ENCODE results near the gene TRIM77.
"Not testable (repeated sequence)": the region's sequence is repeated elsewhere in the genome, so short reads cannot be mapped to it uniquely, and the experiment has no call there.

Gene TRIM77

GRCh38 chr11:89709999-89710398 is at the start of gene TRIM77:
TRIM77 (plus strand) TSS chr11:89710299; CDS start chr11:89710299, 0 bp downstream.
- H3K27ac ChIP-seq (ENCODE audit: low read length); H3K9ac ChIP-seq (ENCODE audit: low read length): not testable (repeated sequence)

GRCh38 chr11:89667001-89667400 is 43.1 kb upstream of the TRIM77 start:
- H3K36me3 ChIP-seq (ENCODE audit: control insufficient read depth, low read depth, low read length), result no peaks in the 10 kb centered on the region
- H3K4me1 ChIP-seq (ENCODE audit: control insufficient read depth, low read depth, low read length), result no peaks in the 10 kb centered on the region
- H3K9ac ChIP-seq (ENCODE audit: low read length), result no peak overlapping the region
- H3K27ac ChIP-seq (ENCODE audit: low read length), result no peak overlapping the region
- H3K9me3 ChIP-seq (ENCODE audit: control insufficient read depth, low read depth, low read length), result no peaks in the 10 kb centered on the region
- H3K27me3 ChIP-seq (ENCODE audit: control insufficient read depth, insufficient read depth, low read length), result no peaks in the 10 kb centered on the region
- no peak overlapping the region for H3K4me3 ChIP-seq (ENCODE audit: low read length)

More at GRCh38 chr11:89709999-89710398, at the start of gene TRIM77:
- not testable (repeated sequence) for H3K9me3 ChIP-seq (ENCODE audit: control insufficient read depth, low read depth, low read length); H3K4me1 ChIP-seq (ENCODE audit: control insufficient read depth, low read depth, low read length); H3K36me3 ChIP-seq (ENCODE audit: control insufficient read depth, low read depth, low read length); H3K4me3 ChIP-seq (ENCODE audit: low read length); H3K27me3 ChIP-seq (ENCODE audit: control insufficient read depth, insufficient read depth, low read length)

- H3K36me3 ChIP-seq (ENCODE audit: control insufficient read depth, low read depth, low read length); H3K27me3 ChIP-seq (ENCODE audit: control insufficient read depth, insufficient read depth, low read length); H3K27ac ChIP-seq (ENCODE audit: low read length); H3K9ac ChIP-seq (ENCODE audit: low read length); H3K9me3 ChIP-seq (ENCODE audit: control insufficient read depth, low read depth, low read length); H3K4me3 ChIP-seq (ENCODE audit: low read length); H3K4me1 ChIP-seq (ENCODE audit: control insufficient read depth, low read depth, low read length): not testable (repeated sequence)
Measured at GRCh38 chr11:89668158-89668557, 41.9 kb upstream of the TRIM77 start.

- not testable (repeated sequence) for H3K27ac ChIP-seq (ENCODE audit: low read length); H3K36me3 ChIP-seq (ENCODE audit: control insufficient read depth, low read depth, low read length); H3K27me3 ChIP-seq (ENCODE audit: control insufficient read depth, insufficient read depth, low read length); H3K9ac ChIP-seq (ENCODE audit: low read length); H3K4me3 ChIP-seq (ENCODE audit: low read length); H3K4me1 ChIP-seq (ENCODE audit: control insufficient read depth, low read depth, low read length); H3K9me3 ChIP-seq (ENCODE audit: control insufficient read depth, low read depth, low read length)
Measured at GRCh38 chr11:89669586-89669985, 40.5 kb upstream of the TRIM77 start.

- not testable (repeated sequence) for H3K9me3 ChIP-seq (ENCODE audit: control insufficient read depth, low read depth, low read length); H3K4me3 ChIP-seq (ENCODE audit: low read length); H3K27ac ChIP-seq (ENCODE audit: low read length)
Measured at GRCh38 chr11:89669993-89670669, 40.0 kb upstream of the TRIM77 start.

GRCh38 chr11:89672547-89672946 is 37.6 kb upstream of the TRIM77 start:
- H3K27ac ChIP-seq (ENCODE audit: low read length); H3K4me1 ChIP-seq (ENCODE audit: control insufficient read depth, low read depth, low read length); H3K9ac ChIP-seq (ENCODE audit: low read length); H3K9me3 ChIP-seq (ENCODE audit: control insufficient read depth, low read depth, low read length); H3K27me3 ChIP-seq (ENCODE audit: control insufficient read depth, insufficient read depth, low read length); H3K36me3 ChIP-seq (ENCODE audit: control insufficient read depth, low read depth, low read length); H3K4me3 ChIP-seq (ENCODE audit: low read length): not testable (repeated sequence)

More at GRCh38 chr11:89669993-89670669, 40.0 kb upstream of the TRIM77 start:
- not testable (repeated sequence) for H3K4me1 ChIP-seq (ENCODE audit: control insufficient read depth, low read depth, low read length); H3K9ac ChIP-seq (ENCODE audit: low read length); H3K27me3 ChIP-seq (ENCODE audit: control insufficient read depth, insufficient read depth, low read length); H3K36me3 ChIP-seq (ENCODE audit: control insufficient read depth, low read depth, low read length)

- H3K4me3 ChIP-seq (ENCODE audit: low read length); H3K4me1 ChIP-seq (ENCODE audit: control insufficient read depth, low read depth, low read length); H3K9ac ChIP-seq (ENCODE audit: low read length); H3K36me3 ChIP-seq (ENCODE audit: control insufficient read depth, low read depth, low read length); H3K27me3 ChIP-seq (ENCODE audit: control insufficient read depth, insufficient read depth, low read length); H3K27ac ChIP-seq (ENCODE audit: low read length); H3K9me3 ChIP-seq (ENCODE audit: control insufficient read depth, low read depth, low read length): not testable (repeated sequence)
Measured at GRCh38 chr11:89673380-89673779, 36.7 kb upstream of the TRIM77 start.

- H3K4me1 ChIP-seq (ENCODE audit: control insufficient read depth, low read depth, low read length); H3K36me3 ChIP-seq (ENCODE audit: control insufficient read depth, low read depth, low read length); H3K27ac ChIP-seq (ENCODE audit: low read length); H3K9me3 ChIP-seq (ENCODE audit: control insufficient read depth, low read depth, low read length); H3K4me3 ChIP-seq (ENCODE audit: low read length); H3K27me3 ChIP-seq (ENCODE audit: control insufficient read depth, insufficient read depth, low read length); H3K9ac ChIP-seq (ENCODE audit: low read length): not testable (repeated sequence)
Measured at GRCh38 chr11:89675383-89675782, 34.7 kb upstream of the TRIM77 start.

GRCh38 chr11:89675948-89676347 is 34.2 kb upstream of the TRIM77 start:
- H3K36me3 ChIP-seq (ENCODE audit: control insufficient read depth, low read depth, low read length); H3K4me3 ChIP-seq (ENCODE audit: low read length); H3K27me3 ChIP-seq (ENCODE audit: control insufficient read depth, insufficient read depth, low read length); H3K9ac ChIP-seq (ENCODE audit: low read length); H3K9me3 ChIP-seq (ENCODE audit: control insufficient read depth, low read depth, low read length); H3K27ac ChIP-seq (ENCODE audit: low read length); H3K4me1 ChIP-seq (ENCODE audit: control insufficient read depth, low read depth, low read length): not testable (repeated sequence)

- H3K27me3 ChIP-seq (ENCODE audit: control insufficient read depth, insufficient read depth, low read length); H3K27ac ChIP-seq (ENCODE audit: low read length); H3K9ac ChIP-seq (ENCODE audit: low read length); H3K9me3 ChIP-seq (ENCODE audit: control insufficient read depth, low read depth, low read length); H3K36me3 ChIP-seq (ENCODE audit: control insufficient read depth, low read depth, low read length); H3K4me3 ChIP-seq (ENCODE audit: low read length); H3K4me1 ChIP-seq (ENCODE audit: control insufficient read depth, low read depth, low read length): not testable (repeated sequence)
Measured at GRCh38 chr11:89707080-89707479, 3.0 kb upstream of the TRIM77 start.

GRCh38 chr11:89724866-89725498 is 14.9 kb downstream of the TRIM77 start:
- H3K4me1 ChIP-seq (ENCODE audit: control insufficient read depth, low read depth, low read length); H3K27me3 ChIP-seq (ENCODE audit: control insufficient read depth, insufficient read depth, low read length); H3K9ac ChIP-seq (ENCODE audit: low read length); H3K27ac ChIP-seq (ENCODE audit: low read length); H3K4me3 ChIP-seq (ENCODE audit: low read length); H3K9me3 ChIP-seq (ENCODE audit: control insufficient read depth, low read depth, low read length); H3K36me3 ChIP-seq (ENCODE audit: control insufficient read depth, low read depth, low read length): not testable (repeated sequence)

GRCh38 chr11:89730215-89730614 is 20.1 kb downstream of the TRIM77 start:
- H3K36me3 ChIP-seq (ENCODE audit: control insufficient read depth, low read depth, low read length); H3K9ac ChIP-seq (ENCODE audit: low read length): not testable (repeated sequence)

More at GRCh38 chr11:89730215-89730614, 20.1 kb downstream of the TRIM77 start:
- H3K9me3 ChIP-seq (ENCODE audit: control insufficient read depth, low read depth, low read length); H3K4me1 ChIP-seq (ENCODE audit: control insufficient read depth, low read depth, low read length); H3K27me3 ChIP-seq (ENCODE audit: control insufficient read depth, insufficient read depth, low read length); H3K4me3 ChIP-seq (ENCODE audit: low read length); H3K27ac ChIP-seq (ENCODE audit: low read length): not testable (repeated sequence)
